ENCODE results near the gene LRRC28. TPM values are rescaled to one million over a fixed set of nuclear protein-coding genes. Genes with fewer than 3 reads are reported as not detected.

The LRRC28 gene
- total RNA-seq, 4 donors from 2014 or later, result 15.7 to 39.9 (median 24.7) TPM

GRCh38 chr15:99423186-99424130 lies 172.2 kb downstream of the LRRC28 start:
- 91% methylated on average over 16 of the region's 16 CpGs for WGBS
- Histone ChIP-seq H3K36me3 (no peaks in the 10 kb centered on the region), H3K4me3 (no peak overlapping the region), H3K4me1 (peaks cover 23 to 27% (median 27%) of the 10 kb centered on the region in 4 donors), H3K27me3 (no peaks in the 10 kb centered on the region), H3K9me3 (no peaks in the 10 kb centered on the region), H3K27ac (replicated peaks in 1 of 4) (no peak overlapping the region)
- TF ChIP-seq POLR2A (IDR thresholded peaks at IDR 0.05; ENCODE audit: low read depth) (no peak), EP300 (IDR thresholded peaks at IDR 0.05) (no peak), POLR2AphosphoS5 (IDR thresholded peaks at IDR 0.05) (no peak)
- TF ChIP-seq, protein P1, sequence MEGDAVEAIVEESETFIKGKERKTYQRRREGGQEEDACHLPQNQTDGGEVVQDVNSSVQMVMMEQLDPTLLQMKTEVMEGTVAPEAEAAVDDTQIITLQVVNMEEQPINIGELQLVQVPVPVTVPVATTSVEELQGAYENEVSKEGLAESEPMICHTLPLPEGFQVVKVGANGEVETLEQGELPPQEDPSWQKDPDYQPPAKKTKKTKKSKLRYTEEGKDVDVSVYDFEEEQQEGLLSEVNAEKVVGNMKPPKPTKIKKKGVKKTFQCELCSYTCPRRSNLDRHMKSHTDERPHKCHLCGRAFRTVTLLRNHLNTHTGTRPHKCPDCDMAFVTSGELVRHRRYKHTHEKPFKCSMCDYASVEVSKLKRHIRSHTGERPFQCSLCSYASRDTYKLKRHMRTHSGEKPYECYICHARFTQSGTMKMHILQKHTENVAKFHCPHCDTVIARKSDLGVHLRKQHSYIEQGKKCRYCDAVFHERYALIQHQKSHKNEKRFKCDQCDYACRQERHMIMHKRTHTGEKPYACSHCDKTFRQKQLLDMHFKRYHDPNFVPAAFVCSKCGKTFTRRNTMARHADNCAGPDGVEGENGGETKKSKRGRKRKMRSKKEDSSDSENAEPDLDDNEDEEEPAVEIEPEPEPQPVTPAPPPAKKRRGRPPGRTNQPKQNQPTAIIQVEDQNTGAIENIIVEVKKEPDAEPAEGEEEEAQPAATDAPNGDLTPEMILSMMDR (IDR thresholded peaks at IDR 0.05), result no peak
- no peak for DNase-seq (ENCODE audit: extremely low spot score)
- intact Hi-C loops (cut with DNase I), result no loop called here

- intact Hi-C loops (cut with DNase I), result no loop called here
- no peak overlapping the region for H3K4me3 ChIP-seq
- TF ChIP-seq, protein P1 (IDR thresholded peaks at IDR 0.05), result no peak
- TF ChIP-seq POLR2A (IDR thresholded peaks at IDR 0.05; ENCODE audit: low read depth), result no peak
- TF ChIP-seq EP300 (IDR thresholded peaks at IDR 0.05), result no peak
- no peak for TF ChIP-seq POLR2AphosphoS5 (IDR thresholded peaks at IDR 0.05)
- no peaks in the 10 kb centered on the region for H3K9me3 ChIP-seq
- peak overlapping the region; percentile 53 to 78 (median 65) for H3K27ac ChIP-seq (replicated peaks in 1 of 4)
- peaks cover 23 to 27% (median 27%) of the 10 kb centered on the region in 4 donors for H3K4me1 ChIP-seq
- H3K27me3 ChIP-seq, result no peaks in the 10 kb centered on the region
- DNase-seq (ENCODE audit: extremely low spot score), result no peak
- WGBS, result 87% methylated on average over 10 of the region's 10 CpGs
- H3K36me3 ChIP-seq, result no peaks in the 10 kb centered on the region
These were observed 172.9 kb downstream of the LRRC28 start for GRCh38 chr15:99424131-99424571.

- no peaks in the 10 kb centered on the region for H3K36me3 ChIP-seq
- no peak overlapping the region for H3K4me3 ChIP-seq
- TF ChIP-seq POLR2AphosphoS5 (IDR thresholded peaks at IDR 0.05) (peak; percentile 56 to 68), POLR2A (IDR thresholded peaks at IDR 0.05; ENCODE audit: low read depth) (no peak), EP300 (IDR thresholded peaks at IDR 0.05) (no peak)
- TF ChIP-seq, protein P1 (IDR thresholded peaks at IDR 0.05), result no peak
- H3K27ac ChIP-seq (replicated peaks in 1 of 4), result peak overlapping the region; percentile 53 to 78 (median 65)
- intact Hi-C loops (cut with DNase I), result no loop called here
- H3K27me3 ChIP-seq, result no peaks in the 10 kb centered on the region
- WGBS, result 33% methylated on average over 13 of the region's 16 CpGs
- DNase-seq (ENCODE audit: extremely low spot score), result no peak
- peaks cover 23 to 27% (median 27%) of the 10 kb centered on the region in 4 donors for H3K4me1 ChIP-seq
- H3K9me3 ChIP-seq, result no peaks in the 10 kb centered on the region
These were observed 173.8 kb downstream of the LRRC28 start for GRCh38 chr15:99424978-99425656.

- Histone ChIP-seq H3K4me1 (peaks cover 23 to 27% (median 27%) of the 10 kb centered on the region in 4 donors), H3K9me3 (no peaks in the 10 kb centered on the region), H3K27me3 (no peaks in the 10 kb centered on the region), H3K36me3 (no peaks in the 10 kb centered on the region), H3K27ac (replicated peaks in 1 of 4) (peak overlapping the region; percentile 53 to 78 (median 65)), H3K4me3 (no peak overlapping the region)
- intact Hi-C loops (cut with DNase I), result no loop called here
- TF ChIP-seq, protein P1 (IDR thresholded peaks at IDR 0.05), result no peak
- TF ChIP-seq EP300 (IDR thresholded peaks at IDR 0.05) (no peak), POLR2AphosphoS5 (IDR thresholded peaks at IDR 0.05) (no peak), POLR2A (IDR thresholded peaks at IDR 0.05; ENCODE audit: low read depth) (no peak)
- DNase-seq (ENCODE audit: extremely low spot score), result no peak
- 78% methylated on average over 18 of the region's 19 CpGs for WGBS
These were observed 174.5 kb downstream of the LRRC28 start for GRCh38 chr15:99425657-99426301.

Measured in esophagus muscularis mucosa (tissue), 4 donors.